PC-9 (cell line): ENCODE measurements around the gene TAF4.

Experiments used
- EZH2 ChIP-seq: fragments of 200-600 bp; sonication (generic); IDR thresholded peaks from 2 replicates; pipeline ENCODE4 v1.8.0; 2017; ENCODE audit warnings: antibody characterized with exemption, low read depth
- TF ChIP-seq, protein P1 (sequence below): fragments of 200-600 bp; sonication (generic); conservative IDR thresholded peaks from 2 replicates; pipeline ENCODE4 v1.6.1; 2017; ENCODE audit warnings: mixed run types, antibody characterized with exemption, mild to moderate bottlenecking, moderate library complexity

DNA sequence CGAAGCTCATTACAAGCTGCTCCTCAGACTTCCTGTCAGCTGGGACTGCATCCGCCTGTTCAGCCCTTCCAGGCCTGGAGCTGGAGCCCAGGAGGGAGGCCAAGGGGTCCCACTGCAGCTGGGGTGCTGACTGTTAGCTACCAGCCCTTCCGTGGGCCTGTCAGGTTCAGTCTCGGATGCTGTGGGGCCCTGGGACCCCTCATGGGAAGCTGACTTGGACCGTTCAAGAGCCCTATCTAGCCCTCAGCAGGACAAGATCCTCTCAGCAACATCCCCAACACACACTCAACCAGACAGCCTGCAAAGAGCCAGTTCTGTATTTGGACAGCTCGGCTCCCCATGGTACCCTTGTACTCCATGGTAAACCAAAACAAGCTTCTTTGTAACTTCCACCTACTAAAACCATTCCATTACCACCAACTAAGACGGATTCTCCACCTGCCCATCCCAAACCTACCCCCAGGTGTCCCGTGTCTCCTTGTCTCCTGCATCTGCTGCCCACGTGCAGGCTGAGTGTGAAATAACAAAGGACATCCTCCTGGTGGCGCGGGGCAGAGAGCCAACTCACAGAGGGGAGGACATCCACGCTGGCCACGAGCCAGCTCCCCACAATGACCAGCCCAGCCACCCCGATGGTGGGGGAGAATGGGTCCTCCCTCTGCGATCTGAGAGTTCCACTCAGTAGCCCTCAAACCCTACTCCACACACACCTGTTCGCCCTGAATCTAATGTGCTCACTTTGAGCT is 111.2 kb downstream of the TAF4 start:
- TF ChIP-seq, protein P1, sequence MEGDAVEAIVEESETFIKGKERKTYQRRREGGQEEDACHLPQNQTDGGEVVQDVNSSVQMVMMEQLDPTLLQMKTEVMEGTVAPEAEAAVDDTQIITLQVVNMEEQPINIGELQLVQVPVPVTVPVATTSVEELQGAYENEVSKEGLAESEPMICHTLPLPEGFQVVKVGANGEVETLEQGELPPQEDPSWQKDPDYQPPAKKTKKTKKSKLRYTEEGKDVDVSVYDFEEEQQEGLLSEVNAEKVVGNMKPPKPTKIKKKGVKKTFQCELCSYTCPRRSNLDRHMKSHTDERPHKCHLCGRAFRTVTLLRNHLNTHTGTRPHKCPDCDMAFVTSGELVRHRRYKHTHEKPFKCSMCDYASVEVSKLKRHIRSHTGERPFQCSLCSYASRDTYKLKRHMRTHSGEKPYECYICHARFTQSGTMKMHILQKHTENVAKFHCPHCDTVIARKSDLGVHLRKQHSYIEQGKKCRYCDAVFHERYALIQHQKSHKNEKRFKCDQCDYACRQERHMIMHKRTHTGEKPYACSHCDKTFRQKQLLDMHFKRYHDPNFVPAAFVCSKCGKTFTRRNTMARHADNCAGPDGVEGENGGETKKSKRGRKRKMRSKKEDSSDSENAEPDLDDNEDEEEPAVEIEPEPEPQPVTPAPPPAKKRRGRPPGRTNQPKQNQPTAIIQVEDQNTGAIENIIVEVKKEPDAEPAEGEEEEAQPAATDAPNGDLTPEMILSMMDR = no peak
- no peak for TF ChIP-seq EZH2
